A673 (cell line): ENCODE measurements around the gene CSTPP1.

Experiments used
- CTCF ChIP-seq: fragments of 300-800, 200-600 bp; sonication (generic); conservative IDR thresholded peaks from 2 replicates; pipeline ENCODE4 v1.5.1; 2017; ENCODE audit warnings: low read depth, mild to moderate bottlenecking, antibody characterized with exemption, low read length, moderate library complexity, mixed read lengths
- EZH2 ChIP-seq: fragments of 200-600 bp; sonication (generic); IDR thresholded peaks from 2 replicates; pipeline ENCODE4 v1.6.1; 2017; ENCODE audit warnings: borderline replicate concordance, low read depth, mild to moderate bottlenecking, mixed read lengths, antibody characterized with exemption, low read length; ENCODE audit not compliant: poor library complexity, severe bottlenecking

DNA sequence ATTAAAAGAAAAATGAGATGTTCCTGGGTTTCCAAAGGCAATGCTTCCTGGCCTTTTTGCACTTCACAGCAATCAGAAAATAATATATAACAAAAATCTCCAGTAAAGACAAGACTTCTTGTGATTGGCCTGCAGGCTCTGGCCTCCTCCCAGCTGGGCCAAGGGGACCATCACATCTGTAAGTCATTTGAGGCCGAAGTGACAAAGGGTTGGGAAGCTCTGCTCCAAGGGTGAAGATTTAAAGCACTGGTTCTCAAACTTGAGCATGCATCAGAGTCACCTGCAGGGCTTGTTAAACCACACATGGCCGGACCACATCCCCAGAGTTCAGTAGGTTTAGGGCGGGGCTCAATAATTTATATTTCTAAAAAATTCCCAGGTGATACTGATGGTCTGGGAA is 208.0 kb downstream of the CSTPP1 start:
- TF ChIP-seq CTCF (no peak), EZH2 (no peak)
